GM12878 (cell line): ENCODE measurements around the gene ZNF423. TPM values are rescaled to one million over a fixed set of nuclear protein-coding genes. Genes with fewer than 3 reads are reported as not detected.

ENCODE experiments used
- ATF7 ChIP-seq: fragments of 450-650 bp; IDR thresholded peaks from 2 replicates; pipeline ENCODE4 v1.6.1; 2016; ENCODE audit warnings: low read depth, mild to moderate bottlenecking
- CBX5 ChIP-seq: sonication (generic); IDR thresholded peaks from 2 replicates; pipeline ENCODE4 v1.6.1; 2016; ENCODE audit warnings: low read depth, moderate library complexity, mild to moderate bottlenecking, inconsistent platforms
- CHD2 ChIP-seq: IDR thresholded peaks from 2 replicates; pipeline ENCODE4 v1.6.1; 2011; ENCODE audit warnings: low read depth, low read length, improper control_type of control experiment, borderline replicate concordance
- CREM ChIP-seq: IDR thresholded peaks from 2 replicates; pipeline ENCODE4 v1.6.1; 2014; ENCODE audit warnings: antibody characterized with exemption, low read depth
- EED ChIP-seq: sonication (generic); IDR thresholded peaks from 2 replicates; pipeline ENCODE4 v1.6.1; 2016; ENCODE audit warnings: antibody characterized with exemption, low read depth
- EGR1 ChIP-seq, 2 experiments: IDR thresholded peaks; 1 replicate in 1 of 2; 2 replicates in 1 of 2; pipeline ENCODE4 v1.6.1; 2011 to 2012; ENCODE audit warnings: low read depth in 2 of 2, low read length in 2 of 2, borderline replicate concordance in 1 of 2, mild to moderate bottlenecking in 1 of 2, moderate library complexity in 1 of 2
- MTA3 ChIP-seq: IDR thresholded peaks from 2 replicates; pipeline ENCODE4 v1.6.1; 2012; ENCODE audit warnings: low read length, inconsistent platforms, borderline replicate concordance
- NFIC ChIP-seq: IDR thresholded peaks from 2 replicates; pipeline ENCODE4 v1.6.1; 2012; ENCODE audit warnings: low read depth, mild to moderate bottlenecking, inconsistent platforms, low read length, moderate library complexity
- ZBTB40 ChIP-seq: fragments of 450-650 bp; IDR thresholded peaks from 2 replicates; pipeline ENCODE4 v1.6.1; 2016; ENCODE audit warnings: mild to moderate bottlenecking, moderate library complexity, borderline replicate concordance
- polyA plus RNA-seq, 11 experiments: library from polyadenylated mRNA; depleted of rRNA in 4 of 11; unstranded in 6 of 11; stranded (reverse) in 5 of 11; fragments of >200 nt; fragmentation: Nextera tagmentation in 4 of 11; fragmentation: Illumina TruSeq in 1 of 11; extraction: Ambion mirVana in 4 of 11; extraction: Trizol in 1 of 11; gene quantifications; 1 replicate in 1 of 11; 2 replicates in 10 of 11; pipeline versions ENCODE4 v1.2.1 to v1.2.3, GENCODE V29; 2011 to 2016; ENCODE audit warnings: inconsistent platforms in 2 of 11, missing spikeins in 2 of 11, low read depth in 1 of 11
- total RNA-seq, 4 experiments: library from RNA; depleted of rRNA in 3 of 4; stranded (reverse); fragments of >200 nt in 3 of 4; fragmentation: Illumina TruSeq in 1 of 4; extraction: Trizol in 1 of 4; gene quantifications; 2 replicates each; pipeline versions ENCODE4 v1.2.1 to v1.2.3, GENCODE V29; 2013 to 2021

The ZNF423 gene
- total and polyA plus RNA-seq, 10 of the 15 experiments (the other 5 are each of a cell fraction or from before 2014, with no cell fraction given), result 0.03 to 0.64 (median 0.10) TPM

- TF ChIP-seq ZBTB40 (no peak), EGR1 (IDR thresholded peaks at IDR 0.05; ENCODE audit: borderline replicate concordance in 1 of 2, low read depth in 2 of 2, low read length in 2 of 2) (no peak), CHD2 (no peak), CREM (no peak), CBX5 (no peak), EED (no peak), NFIC (no peak), ATF7 (no peak), MTA3 (no peak)
Observed at GRCh38 chr16:49503256-49504022, 352.5 kb downstream of the ZNF423 start (continued).
